ENCODE measurements around the gene PPL. TPM values are rescaled to one million over a fixed set of nuclear protein-coding genes. Genes with fewer than 3 reads are reported as not detected.
A peak's percentile ranks its signal among the peaks of the same experiment; 100 is the strongest.

Gene PPL
- total and polyA plus RNA-seq, 2 of the 13 experiments (the other 11 are each of a cell fraction or from before 2014, with no cell fraction given): 5.7 to 6.6 TPM

DNA sequence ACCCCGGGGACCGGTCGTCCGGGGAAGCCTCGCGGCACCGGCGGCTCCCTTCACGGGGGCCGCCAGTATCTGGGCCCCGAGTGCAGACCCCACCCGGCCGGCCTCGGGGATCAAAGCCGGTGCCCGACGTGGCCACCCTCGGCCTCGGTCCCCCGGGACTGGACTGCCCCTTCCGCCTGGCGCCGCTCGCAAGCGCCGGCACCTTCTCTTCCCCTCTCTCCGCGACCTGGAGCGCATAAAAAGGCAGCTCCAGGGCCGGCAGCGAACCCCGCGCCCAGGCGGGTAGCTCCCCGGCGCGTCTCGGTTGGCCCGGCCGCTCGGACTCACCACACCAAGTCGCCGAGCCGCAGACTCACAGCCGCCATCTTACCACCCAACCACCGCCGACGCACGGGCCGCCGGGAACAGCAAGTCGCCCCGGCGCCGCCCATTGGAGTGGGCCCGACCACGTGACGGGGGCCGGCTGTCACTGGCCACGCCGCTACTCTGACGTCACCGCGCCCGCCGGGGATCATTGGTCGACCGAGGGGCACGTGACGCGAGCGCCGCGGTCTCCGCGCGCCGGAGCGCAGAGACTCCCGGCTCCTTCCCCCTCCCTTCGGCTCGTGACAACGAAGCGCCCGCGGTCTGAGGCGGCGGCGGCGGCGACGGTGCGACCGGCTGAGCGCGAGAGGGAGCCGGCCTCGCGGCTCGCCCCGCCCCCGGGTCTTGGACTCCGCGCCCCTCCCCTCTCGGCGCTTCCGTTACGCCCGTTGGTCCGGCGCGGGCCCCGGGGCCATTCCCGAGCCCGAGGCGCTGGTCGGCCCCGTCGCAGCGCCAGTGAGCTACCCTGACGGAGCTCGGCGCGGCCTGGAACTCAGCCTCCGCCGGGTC lies 89.8 kb downstream of the PPL start, which contains the start of the genes GLYR1 and UBN1 (continued):
- TF ChIP-seq ATAD3A (CRISPR knock-in tag; IDR thresholded peaks at IDR 0.05) (no peak), ZNF251 (CRISPR knock-in tag; IDR thresholded peaks at IDR 0.05) (no peak), AKAP8 (CRISPR knock-in tag; IDR thresholded peaks at IDR 0.05) (no peak), MXI1 (IDR thresholded peaks at IDR 0.05; ENCODE audit: borderline replicate concordance, low read depth, low read length) (peak; percentile 64; the same call in 1 of the 3 replicates), ZFP62 (CRISPR knock-in tag; IDR thresholded peaks at IDR 0.05) (no peak), CREB1 (IDR thresholded peaks at IDR 0.05) (peak; percentile 100), CREB1 (CRISPR knock-in tag; IDR thresholded peaks at IDR 0.05) (peak; percentile 67; the same call in 1 of the 2 replicates), ZNF775 (CRISPR knock-in tag; IDR thresholded peaks at IDR 0.05; ENCODE audit: borderline replicate concordance) (no peak), HDAC1 (CRISPR knock-in tag; IDR thresholded peaks at IDR 0.05) (peak; percentile 62; the same call in 1 of the 2 replicates), ZNF230 (CRISPR knock-in tag; IDR thresholded peaks at IDR 0.05) (no peak), TAF1 (CRISPR knock-in tag; IDR thresholded peaks at IDR 0.05) (peak; percentile 93), FOXK1 (CRISPR knock-in tag; IDR thresholded peaks at IDR 0.05; ENCODE audit: borderline replicate concordance, low read depth) (no peak), ZNF468 (CRISPR knock-in tag; IDR thresholded peaks at IDR 0.05) (0 out of 2 replicates have a peak, but pooled peaks have one; percentile 30), EP300 (IDR thresholded peaks at IDR 0.05; ENCODE audit: low read depth in 2 of 2, low read length in 2 of 2) (no peak), EP300 (CRISPR knock-in tag; IDR thresholded peaks at IDR 0.05; ENCODE audit: borderline replicate concordance) (no peak), FOXK2 (IDR thresholded peaks at IDR 0.05) (no peak), ZNF567 (CRISPR knock-in tag; IDR thresholded peaks at IDR 0.05; ENCODE audit: borderline replicate concordance) (no peak)
- TF ChIP-seq, protein P1, sequence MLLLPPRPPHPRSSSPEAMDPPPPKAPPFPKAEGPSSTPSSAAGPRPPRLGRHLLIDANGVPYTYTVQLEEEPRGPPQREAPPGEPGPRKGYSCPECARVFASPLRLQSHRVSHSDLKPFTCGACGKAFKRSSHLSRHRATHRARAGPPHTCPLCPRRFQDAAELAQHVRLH (CRISPR knock-in tag; IDR thresholded peaks at IDR 0.05; ENCODE audit: borderline replicate concordance, low read depth): no peak
- TF ChIP-seq, protein P2, sequence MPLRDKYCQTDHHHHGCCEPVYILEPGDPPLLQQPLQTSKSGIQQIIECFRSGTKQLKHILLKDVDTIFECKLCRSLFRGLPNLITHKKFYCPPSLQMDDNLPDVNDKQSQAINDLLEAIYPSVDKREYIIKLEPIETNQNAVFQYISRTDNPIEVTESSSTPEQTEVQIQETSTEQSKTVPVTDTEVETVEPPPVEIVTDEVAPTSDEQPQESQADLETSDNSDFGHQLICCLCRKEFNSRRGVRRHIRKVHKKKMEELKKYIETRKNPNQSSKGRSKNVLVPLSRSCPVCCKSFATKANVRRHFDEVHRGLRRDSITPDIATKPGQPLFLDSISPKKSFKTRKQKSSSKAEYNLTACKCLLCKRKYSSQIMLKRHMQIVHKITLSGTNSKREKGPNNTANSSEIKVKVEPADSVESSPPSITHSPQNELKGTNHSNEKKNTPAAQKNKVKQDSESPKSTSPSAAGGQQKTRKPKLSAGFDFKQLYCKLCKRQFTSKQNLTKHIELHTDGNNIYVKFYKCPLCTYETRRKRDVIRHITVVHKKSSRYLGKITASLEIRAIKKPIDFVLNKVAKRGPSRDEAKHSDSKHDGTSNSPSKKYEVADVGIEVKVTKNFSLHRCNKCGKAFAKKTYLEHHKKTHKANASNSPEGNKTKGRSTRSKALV (CRISPR knock-in tag; IDR thresholded peaks at IDR 0.05): no peak
- TF ChIP-seq, protein P3, sequence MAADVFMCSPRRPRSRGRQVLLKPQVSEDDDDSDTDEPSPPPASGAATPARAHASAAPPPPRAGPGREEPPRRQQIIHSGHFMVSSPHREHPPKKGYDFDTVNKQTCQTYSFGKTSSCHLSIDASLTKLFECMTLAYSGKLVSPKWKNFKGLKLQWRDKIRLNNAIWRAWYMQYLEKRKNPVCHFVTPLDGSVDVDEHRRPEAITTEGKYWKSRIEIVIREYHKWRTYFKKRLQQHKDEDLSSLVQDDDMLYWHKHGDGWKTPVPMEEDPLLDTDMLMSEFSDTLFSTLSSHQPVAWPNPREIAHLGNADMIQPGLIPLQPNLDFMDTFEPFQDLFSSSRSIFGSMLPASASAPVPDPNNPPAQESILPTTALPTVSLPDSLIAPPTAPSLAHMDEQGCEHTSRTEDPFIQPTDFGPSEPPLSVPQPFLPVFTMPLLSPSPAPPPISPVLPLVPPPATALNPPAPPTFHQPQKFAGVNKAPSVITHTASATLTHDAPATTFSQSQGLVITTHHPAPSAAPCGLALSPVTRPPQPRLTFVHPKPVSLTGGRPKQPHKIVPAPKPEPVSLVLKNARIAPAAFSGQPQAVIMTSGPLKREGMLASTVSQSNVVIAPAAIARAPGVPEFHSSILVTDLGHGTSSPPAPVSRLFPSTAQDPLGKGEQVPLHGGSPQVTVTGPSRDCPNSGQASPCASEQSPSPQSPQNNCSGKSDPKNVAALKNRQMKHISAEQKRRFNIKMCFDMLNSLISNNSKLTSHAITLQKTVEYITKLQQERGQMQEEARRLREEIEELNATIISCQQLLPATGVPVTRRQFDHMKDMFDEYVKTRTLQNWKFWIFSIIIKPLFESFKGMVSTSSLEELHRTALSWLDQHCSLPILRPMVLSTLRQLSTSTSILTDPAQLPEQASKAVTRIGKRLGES (CRISPR knock-in tag; IDR thresholded peaks at IDR 0.05; ENCODE audit: borderline replicate concordance): 0 out of 2 replicates have a peak, but pooled peaks have one; percentile 43
- TF ChIP-seq, protein P4, sequence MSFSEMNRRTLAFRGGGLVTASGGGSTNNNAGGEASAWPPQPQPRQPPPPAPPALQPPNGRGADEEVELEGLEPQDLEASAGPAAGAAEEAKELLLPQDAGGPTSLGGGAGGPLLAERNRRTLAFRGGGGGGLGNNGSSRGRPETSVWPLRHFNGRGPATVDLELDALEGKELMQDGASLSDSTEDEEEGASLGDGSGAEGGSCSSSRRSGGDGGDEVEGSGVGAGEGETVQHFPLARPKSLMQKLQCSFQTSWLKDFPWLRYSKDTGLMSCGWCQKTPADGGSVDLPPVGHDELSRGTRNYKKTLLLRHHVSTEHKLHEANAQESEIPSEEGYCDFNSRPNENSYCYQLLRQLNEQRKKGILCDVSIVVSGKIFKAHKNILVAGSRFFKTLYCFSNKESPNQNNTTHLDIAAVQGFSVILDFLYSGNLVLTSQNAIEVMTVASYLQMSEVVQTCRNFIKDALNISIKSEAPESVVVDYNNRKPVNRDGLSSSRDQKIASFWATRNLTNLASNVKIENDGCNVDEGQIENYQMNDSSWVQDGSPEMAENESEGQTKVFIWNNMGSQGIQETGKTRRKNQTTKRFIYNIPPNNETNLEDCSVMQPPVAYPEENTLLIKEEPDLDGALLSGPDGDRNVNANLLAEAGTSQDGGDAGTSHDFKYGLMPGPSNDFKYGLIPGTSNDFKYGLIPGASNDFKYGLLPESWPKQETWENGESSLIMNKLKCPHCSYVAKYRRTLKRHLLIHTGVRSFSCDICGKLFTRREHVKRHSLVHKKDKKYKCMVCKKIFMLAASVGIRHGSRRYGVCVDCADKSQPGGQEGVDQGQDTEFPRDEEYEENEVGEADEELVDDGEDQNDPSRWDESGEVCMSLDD (CRISPR knock-in tag; IDR thresholded peaks at IDR 0.05; ENCODE audit: borderline replicate concordance): no peak
- TF ChIP-seq, protein P5, sequence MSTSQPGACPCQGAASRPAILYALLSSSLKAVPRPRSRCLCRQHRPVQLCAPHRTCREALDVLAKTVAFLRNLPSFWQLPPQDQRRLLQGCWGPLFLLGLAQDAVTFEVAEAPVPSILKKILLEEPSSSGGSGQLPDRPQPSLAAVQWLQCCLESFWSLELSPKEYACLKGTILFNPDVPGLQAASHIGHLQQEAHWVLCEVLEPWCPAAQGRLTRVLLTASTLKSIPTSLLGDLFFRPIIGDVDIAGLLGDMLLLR (CRISPR knock-in tag; IDR thresholded peaks at IDR 0.05): no peak

Data from HepG2 (cell line).